ENCODE measurements around the gene MFAP4.

The MFAP4 gene

GRCh38 chr17:19409509-19409908 is 22.5 kb upstream of the MFAP4 start:
- no peak for DNase-seq

- no peak for DNase-seq
Observed at GRCh38 chr17:19409066-19409465, 22.1 kb upstream of the MFAP4 start.

- no peak for DNase-seq
Observed at GRCh38 chr17:19408346-19408710, 21.3 kb upstream of the MFAP4 start.

- DNase-seq, result no peak
Observed at GRCh38 chr17:19407601-19408345, 20.8 kb upstream of the MFAP4 start.

GRCh38 chr17:19405114-19405513 is 18.1 kb upstream of the MFAP4 start:
- no peak for DNase-seq

GRCh38 chr17:19404264-19404663 is 17.3 kb upstream of the MFAP4 start:
- DNase-seq, result no peak

- DNase-seq, result no peak
Observed at GRCh38 chr17:19403021-19403420, 16.0 kb upstream of the MFAP4 start.

GRCh38 chr17:19402171-19402570 is 15.2 kb upstream of the MFAP4 start:
- no peak for DNase-seq

- no peak for DNase-seq
Observed at GRCh38 chr17:19401321-19402010, 14.5 kb upstream of the MFAP4 start.

GRCh38 chr17:19399750-19400450 is 12.9 kb upstream of the MFAP4 start:
- DNase-seq, result no peak

GRCh38 chr17:19398301-19399181 is 11.6 kb upstream of the MFAP4 start:
- no peak for DNase-seq

- DNase-seq, result no peak
Observed at GRCh38 chr17:19397556-19398041, 10.6 kb upstream of the MFAP4 start.

- DNase-seq, result no peak
Observed at GRCh38 chr17:19392303-19392702, 5.3 kb upstream of the MFAP4 start.

GRCh38 chr17:19391432-19391831 is 4.4 kb upstream of the MFAP4 start:
- DNase-seq, result no peak

GRCh38 chr17:19390951-19391350 is 4.0 kb upstream of the MFAP4 start:
- no peak for DNase-seq

- no peak for DNase-seq
Observed at GRCh38 chr17:19388791-19389785, 2.1 kb upstream of the MFAP4 start.

- no peak for DNase-seq
Observed at GRCh38 chr17:19387921-19388521, 1.0 kb upstream of the MFAP4 start.

GRCh38 chr17:19386051-19386929 is 700 bp downstream of the MFAP4 start:
- no peak for DNase-seq

GRCh38 chr17:19385521-19385983 is 1.4 kb downstream of the MFAP4 start:
- DNase-seq, result no peak
